Epithelial cell of proximal tubule (primary cell): ENCODE data around the gene ULK4. TPM values are rescaled to one million over a fixed set of nuclear protein-coding genes. Genes with fewer than 3 reads are reported as not detected.

Source experiments
- DNase-seq: peaks from one replicate; pipeline ENCODE4 v3.0.0-alpha.2; 2011; ENCODE audit warnings: low read depth
- H3K4me3 ChIP-seq: 2 replicates; pipeline ENCODE4 v1.5.1; 2011; ENCODE audit warnings: low read depth, mild to moderate bottlenecking, low read length
- total RNA-seq: library from RNA; depleted of rRNA; stranded (reverse); fragments of >200 nt; gene quantifications from 2 replicates; pipeline ENCODE4 v1.2.3, GENCODE V29; 2015
- TF ChIP-seq, protein P1 (sequence below): conservative IDR thresholded peaks from 2 replicates; pipeline ENCODE4 v1.5.1; 2012; ENCODE audit warnings: low read depth, mild to moderate bottlenecking, low read length

ULK4 gene
- 2.2 and 3.4 TPM in 2 replicates for total RNA-seq

DNA sequence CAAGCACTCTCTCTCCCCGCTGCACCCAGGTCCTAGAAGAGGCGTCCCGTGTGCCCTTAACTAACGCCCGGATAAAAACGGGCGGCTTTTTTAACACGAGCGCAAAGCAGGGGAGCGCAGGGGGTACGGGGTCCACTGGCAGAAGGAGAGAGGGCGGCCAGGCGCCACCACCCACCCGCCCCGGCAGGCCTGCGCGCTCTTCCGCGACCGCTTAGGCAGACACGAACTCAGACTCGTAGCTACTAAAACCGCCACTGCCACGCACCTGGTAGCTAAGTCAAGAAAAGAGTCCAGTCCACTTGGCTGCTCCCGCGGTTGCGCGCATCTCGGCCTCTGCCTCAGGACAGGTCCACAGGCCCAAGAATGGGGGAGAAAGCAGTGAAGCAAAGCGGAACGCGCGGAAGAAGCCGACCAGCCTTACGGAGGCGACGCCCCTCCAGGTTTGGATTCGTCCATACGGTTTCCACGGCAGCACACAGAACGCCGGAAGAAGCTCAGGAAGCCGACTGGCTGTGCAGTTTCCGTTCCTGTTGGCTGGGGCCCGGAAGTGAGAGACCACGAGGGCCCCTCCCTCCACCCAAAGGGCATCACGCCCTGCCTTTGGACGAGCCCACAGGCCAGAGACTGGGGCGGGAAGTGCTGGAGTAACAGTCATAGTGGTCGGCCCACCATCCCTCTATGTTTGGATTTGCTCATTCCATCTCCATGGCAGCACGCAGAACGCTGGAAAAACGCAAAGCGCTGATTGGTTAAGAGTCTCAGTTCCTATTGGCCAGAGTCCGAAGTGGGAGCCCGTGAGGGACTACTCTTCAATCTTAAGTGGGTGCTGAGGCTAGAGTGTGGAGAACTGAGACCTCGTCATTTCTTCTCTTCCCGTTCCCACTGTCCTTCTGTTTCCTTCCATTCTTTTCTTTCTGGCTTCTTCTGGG, at the start of gene ULK4:
TSS of gene ULK4 (minus strand) at position 353 of the 929 bp plus-strand sequence. CDS start 7,344 bp downstream, outside the sequence.
- H3K4me3 ChIP-seq, result peak within 1 kb of the TSS; percentile 87
- DNase-seq, result peak; percentile 97
- TF ChIP-seq, protein P1, sequence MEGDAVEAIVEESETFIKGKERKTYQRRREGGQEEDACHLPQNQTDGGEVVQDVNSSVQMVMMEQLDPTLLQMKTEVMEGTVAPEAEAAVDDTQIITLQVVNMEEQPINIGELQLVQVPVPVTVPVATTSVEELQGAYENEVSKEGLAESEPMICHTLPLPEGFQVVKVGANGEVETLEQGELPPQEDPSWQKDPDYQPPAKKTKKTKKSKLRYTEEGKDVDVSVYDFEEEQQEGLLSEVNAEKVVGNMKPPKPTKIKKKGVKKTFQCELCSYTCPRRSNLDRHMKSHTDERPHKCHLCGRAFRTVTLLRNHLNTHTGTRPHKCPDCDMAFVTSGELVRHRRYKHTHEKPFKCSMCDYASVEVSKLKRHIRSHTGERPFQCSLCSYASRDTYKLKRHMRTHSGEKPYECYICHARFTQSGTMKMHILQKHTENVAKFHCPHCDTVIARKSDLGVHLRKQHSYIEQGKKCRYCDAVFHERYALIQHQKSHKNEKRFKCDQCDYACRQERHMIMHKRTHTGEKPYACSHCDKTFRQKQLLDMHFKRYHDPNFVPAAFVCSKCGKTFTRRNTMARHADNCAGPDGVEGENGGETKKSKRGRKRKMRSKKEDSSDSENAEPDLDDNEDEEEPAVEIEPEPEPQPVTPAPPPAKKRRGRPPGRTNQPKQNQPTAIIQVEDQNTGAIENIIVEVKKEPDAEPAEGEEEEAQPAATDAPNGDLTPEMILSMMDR, result no peak

DNA sequence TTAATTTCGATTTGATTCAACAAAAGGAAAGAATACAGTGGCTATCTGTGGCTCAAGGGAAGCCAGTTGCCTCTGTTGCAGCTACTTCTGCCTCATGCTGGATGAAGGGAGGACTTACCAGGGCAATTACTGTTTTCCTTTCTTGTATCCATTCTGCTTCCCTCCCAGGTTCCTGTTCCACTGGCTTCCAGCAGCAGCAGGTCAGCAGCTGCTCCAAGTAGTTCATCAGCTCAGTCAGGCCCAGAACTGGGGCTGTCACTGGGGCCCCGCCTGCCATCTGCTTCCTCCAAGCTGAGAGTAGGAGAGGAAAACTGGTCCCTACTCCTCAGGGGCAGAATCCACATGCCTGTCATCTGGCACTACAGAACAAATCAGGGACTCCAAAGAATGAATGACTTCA, 48.6 kb upstream of the ULK4 start:
- TF ChIP-seq, protein P1, result no peak
- H3K4me3 ChIP-seq, result no peak overlapping the region
- DNase-seq, result no peak

DNA sequence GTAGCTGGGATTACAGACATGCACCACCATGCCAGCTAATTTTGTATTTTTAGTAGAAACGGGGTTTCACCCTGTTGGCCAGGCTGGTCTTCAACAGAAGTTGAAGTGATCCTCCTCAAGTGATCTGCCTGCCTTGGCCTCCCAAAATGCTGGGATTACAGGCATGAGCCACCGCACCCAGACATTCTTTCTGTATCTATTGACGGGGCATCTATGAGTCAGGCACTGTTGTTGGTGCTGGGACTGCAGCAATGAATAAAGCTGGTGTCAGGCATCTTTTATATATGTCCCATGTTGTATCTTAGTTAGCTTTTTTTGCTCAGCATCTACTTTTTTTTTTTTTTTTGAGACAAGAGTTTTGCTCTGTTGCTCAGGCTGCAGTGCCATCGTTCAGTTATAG, 47.6 kb upstream of the ULK4 start:
- DNase-seq, result no peak
- no peak overlapping the region for H3K4me3 ChIP-seq
- TF ChIP-seq, protein P1, result no peak

DNA sequence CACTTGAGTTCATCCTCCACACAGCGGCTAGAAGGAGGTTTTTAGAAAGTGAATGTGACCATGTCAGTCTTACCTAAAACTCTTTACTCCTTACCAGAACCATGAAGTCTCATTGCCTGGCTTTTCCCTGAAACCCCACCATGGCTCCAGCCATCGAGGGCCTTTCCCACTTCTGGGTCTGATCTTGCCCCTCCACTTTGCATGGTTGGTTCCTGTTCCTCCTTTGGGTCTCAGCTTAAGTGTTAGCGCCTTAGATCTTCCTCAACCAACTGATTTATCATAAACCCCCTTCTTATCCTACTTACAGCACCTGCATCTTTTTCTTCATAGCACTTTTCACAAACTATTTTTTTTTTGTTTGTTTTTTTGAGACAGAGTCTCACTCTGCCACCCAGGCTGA, 45.9 kb upstream of the ULK4 start:
- TF ChIP-seq, protein P1, result no peak
- no peak for DNase-seq
- H3K4me3 ChIP-seq, result no peak overlapping the region

DNA sequence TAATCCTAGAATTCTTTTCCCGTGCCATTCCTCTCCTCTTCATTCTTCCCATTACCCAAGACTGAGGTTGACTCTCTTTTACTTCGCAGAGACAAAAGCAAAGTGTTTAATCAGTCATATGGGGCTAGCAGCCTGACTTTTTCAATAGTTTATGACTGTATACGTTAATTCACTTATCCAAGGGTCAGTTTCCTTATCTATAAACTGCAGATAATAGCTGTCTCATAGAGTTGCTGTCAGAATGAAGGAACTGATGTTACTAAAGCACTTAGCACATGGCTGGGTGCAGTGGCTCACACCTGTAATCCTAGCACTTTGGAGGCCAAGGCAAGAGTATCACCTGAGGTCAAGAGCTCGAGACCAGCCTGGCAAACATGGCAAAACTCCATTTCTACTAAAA, 43.5 kb upstream of the ULK4 start:
- H3K4me3 ChIP-seq, result no peak overlapping the region
- DNase-seq, result no peak
- TF ChIP-seq, protein P1, result no peak

DNA sequence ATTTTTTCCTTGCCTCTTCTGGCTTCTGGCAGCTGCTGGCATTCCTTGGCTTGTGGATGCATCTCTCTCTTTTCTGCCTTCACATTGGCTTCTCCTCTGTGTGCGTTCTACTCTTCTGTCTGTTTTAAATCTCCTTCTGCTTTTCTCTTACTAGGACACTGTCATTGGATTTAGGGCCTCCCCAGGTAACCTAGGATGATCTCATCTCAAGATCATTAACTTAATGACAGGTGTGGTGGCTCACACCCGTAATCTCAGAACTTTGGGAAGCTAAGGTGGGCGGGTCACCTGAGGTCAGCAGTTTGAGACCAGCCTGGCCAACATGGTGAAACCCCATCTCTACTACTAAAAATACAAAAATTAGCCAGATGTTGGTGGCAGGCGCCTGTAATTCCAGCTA, 40.9 kb upstream of the ULK4 start:
- DNase-seq, result no peak

More for the DNA sequence above, 40.9 kb upstream of the ULK4 start:
- H3K4me3 ChIP-seq, result no peak overlapping the region
- TF ChIP-seq, protein P1, result no peak
